Epithelial cell of esophagus (primary cell): Measurements from ENCODE around the gene SKOR1.

Source experiments
- DNase-seq: peaks from one replicate; pipeline ENCODE4 v3.0.0; 2010; ENCODE audit warnings: low read depth
- H3K4me3 ChIP-seq: 2 replicates; pipeline ENCODE4 v1.5.1; 2011; ENCODE audit warnings: mild to moderate bottlenecking, low read length, control low read depth
- TF ChIP-seq, protein P1 (sequence below): IDR thresholded peaks from 2 replicates; pipeline ENCODE4 v1.5.1; 2011; ENCODE audit warnings: low read depth, mild to moderate bottlenecking, low read length, control low read depth, inconsistent platforms; ENCODE audit not compliant: insufficient read depth; ENCODE audit errors: missing control alignments

Gene SKOR1

DNA sequence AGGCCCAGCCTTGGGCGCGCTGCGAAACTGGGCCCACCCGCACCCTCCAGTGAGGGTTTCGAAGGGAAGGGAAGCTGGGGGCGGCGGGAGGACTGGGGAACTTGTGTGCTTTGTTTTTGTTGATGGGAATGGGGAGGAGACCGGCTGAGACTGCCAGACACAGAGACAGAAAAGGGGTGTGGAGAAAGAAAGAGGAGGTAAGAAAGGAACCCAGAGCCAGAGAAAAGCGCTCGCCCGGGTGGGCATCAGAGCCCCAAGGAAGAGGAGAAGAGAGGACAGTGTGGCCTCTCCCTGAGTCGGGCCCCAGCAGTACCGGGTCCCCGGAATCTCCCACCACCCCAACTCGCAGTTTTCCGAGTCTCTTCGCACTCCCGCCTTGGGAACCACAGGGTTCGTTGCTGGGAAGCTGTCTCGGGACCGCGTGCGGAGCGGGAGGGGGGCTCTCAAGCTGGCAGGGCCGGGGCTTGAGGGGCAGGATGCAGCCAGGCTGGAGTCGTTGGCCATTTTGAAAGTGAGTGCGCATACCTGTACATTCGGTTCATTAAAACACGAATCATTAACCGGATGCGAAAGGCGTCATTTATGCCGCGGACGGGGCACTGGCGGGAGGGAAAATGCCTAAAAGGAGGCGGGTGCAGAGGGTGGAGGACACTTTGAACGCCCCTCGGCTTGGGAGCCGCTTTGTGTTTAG, 3.1 kb downstream of the SKOR1 start:
- DNase-seq: no peak
- no peak overlapping the region for H3K4me3 ChIP-seq

GRCh38 chr15:67828969-67829646, 3.8 kb downstream of the SKOR1 start:
- no peak for DNase-seq
- no peak overlapping the region for H3K4me3 ChIP-seq
- TF ChIP-seq, protein P1, sequence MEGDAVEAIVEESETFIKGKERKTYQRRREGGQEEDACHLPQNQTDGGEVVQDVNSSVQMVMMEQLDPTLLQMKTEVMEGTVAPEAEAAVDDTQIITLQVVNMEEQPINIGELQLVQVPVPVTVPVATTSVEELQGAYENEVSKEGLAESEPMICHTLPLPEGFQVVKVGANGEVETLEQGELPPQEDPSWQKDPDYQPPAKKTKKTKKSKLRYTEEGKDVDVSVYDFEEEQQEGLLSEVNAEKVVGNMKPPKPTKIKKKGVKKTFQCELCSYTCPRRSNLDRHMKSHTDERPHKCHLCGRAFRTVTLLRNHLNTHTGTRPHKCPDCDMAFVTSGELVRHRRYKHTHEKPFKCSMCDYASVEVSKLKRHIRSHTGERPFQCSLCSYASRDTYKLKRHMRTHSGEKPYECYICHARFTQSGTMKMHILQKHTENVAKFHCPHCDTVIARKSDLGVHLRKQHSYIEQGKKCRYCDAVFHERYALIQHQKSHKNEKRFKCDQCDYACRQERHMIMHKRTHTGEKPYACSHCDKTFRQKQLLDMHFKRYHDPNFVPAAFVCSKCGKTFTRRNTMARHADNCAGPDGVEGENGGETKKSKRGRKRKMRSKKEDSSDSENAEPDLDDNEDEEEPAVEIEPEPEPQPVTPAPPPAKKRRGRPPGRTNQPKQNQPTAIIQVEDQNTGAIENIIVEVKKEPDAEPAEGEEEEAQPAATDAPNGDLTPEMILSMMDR: no peak

More for the DNA sequence above, 3.1 kb downstream of the SKOR1 start:
- TF ChIP-seq, protein P1: no peak

DNA sequence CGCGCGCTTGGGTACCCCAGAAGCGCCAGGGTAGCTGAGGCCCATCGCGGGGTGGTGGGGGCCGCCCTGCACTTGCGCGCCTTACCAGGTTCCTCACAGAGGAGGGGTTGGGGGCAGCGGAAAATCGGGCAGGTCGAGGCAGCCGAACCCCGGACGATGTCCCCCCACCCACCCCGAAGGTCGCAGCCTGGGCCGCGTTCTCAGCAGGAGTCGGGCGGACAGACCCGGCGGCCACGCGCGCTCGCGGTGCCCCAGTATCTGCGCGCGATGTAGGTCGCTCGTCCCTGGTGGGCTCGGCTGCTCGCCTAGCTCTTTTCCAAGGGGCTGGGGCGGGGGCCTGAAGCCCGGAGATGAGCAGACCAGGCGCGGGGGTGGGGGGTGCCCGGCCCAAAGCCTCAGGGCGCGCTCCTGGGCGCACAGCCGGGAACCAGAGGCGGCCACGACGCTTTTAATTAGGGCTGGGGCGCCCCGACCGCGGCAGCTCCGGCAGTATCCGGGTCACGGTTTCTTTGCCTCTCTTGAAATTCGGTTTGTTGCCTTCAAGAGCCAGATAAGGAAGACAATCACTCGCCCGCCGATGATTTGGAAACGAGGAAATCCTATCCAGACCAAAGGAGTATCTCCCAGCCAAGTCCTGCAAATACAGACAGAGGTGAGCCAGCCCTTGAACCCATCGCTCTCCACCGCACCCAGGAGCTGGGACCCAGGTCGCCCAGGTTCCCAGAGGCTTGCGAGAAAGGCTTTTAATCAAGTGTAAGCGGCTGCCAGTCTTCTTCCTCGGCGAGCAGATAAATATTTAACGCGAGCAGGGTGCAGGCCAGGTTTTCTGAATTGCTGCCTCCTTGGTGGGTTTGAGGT, 4.6 kb downstream of the SKOR1 start:
- no peak overlapping the region for H3K4me3 ChIP-seq
- TF ChIP-seq, protein P1: no peak
- no peak for DNase-seq

DNA sequence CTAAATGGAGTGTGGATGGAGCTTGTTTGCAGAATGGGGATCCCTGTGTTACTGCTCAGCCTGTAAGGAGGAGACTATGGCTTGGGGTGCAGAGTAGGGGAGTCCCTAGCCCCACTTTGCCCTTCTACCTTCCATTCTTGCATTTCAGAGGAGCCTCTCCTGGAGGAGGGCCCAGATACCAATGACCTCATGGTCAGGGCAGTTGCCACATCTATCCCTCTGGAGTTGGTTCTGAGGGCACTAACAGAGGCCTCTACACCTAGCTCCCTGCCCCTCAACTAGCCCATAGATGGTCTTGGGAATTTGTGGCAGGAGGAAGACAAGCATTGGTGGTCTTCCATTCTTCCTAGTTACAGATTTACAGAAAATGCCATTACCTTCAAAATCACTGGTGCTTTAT, 6.1 kb downstream of the SKOR1 start:
- no peak overlapping the region for H3K4me3 ChIP-seq
- DNase-seq: no peak
- TF ChIP-seq, protein P1: no peak

GRCh38 chr15:67832031-67832551, 6.8 kb downstream of the SKOR1 start:
- H3K4me3 ChIP-seq: no peak overlapping the region
- TF ChIP-seq, protein P1: peak; percentile 34
- DNase-seq: no peak

- TF ChIP-seq, protein P1: no peak
- no peak for DNase-seq
- H3K4me3 ChIP-seq: peak overlapping the region; percentile 21
Observed at GRCh38 chr15:67832897-67833709, 7.8 kb downstream of the SKOR1 start.
